Stimulated activated CD4-positive, alpha-beta T cell treated with anti-CD3 and anti-CD28 coated beads, Interleukin-4, amount 100 ng/mL, for 1 hour (primary cell): ENCODE measurements around the gene PTGDS.

Experiments used
- DNase-seq: peaks from one replicate; pipeline ENCODE4 v3.0.0-alpha.2; 2020

Gene PTGDS

DNA sequence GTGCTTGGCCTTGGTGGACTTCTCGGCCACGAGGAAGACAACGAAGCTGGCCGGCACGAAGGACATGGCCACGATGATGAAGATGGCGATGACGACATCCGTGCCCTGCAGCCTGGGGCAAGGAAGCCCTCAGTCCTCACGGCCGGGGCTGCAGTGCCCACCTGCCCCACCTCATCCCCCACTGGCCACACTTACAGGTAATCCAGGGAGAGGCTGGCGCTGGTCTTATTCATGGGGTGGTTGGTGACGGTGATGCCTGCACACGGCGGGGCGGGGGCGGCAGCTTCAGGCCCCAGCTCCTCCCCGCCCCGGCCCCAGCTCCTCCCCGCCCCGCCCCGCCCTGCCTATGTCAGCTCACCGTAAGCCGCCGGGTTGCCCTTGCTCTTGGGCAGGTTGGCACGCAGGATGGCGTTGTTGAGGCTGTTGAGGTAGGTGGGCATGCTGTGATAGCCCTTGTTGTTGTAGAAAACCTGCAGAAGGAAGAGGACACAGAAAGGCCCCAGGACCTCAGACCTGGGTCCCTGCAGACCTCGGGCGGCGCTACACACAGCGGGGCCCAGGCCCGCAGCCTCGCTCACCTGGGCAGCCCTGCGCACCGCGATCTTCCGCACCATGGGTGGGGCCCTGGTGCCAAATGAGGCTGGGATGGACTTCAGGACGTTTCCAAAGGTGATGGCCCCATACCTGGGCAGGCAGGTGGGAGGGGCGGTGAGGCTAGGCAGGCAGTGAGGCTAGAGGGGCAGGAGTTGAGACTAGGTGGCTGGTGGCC, 34.8 kb downstream of the PTGDS start:
- no peak for DNase-seq

GRCh38 chr9:137012694-137013570, 35.6 kb downstream of the PTGDS start:
- DNase-seq, result no peak

DNA sequence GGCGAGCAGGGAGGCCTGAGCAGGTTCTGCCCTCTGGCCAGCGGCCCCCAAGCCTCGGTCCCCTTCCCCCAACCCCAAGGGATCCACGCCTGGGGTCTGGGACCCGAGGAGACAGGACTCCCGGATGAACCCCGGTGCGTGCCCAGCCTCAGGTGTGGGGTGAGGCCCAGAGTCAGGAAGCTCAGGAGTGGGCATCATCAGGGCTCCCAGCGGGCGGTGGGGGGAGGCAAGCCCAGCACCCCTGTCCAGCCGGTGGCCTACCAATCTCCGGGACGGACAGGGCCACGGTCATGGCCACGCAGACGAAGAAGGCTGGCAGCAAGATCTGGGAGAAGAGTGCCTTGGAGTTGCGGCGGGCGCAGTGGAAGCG, 36.3 kb downstream of the PTGDS start:
- no peak for DNase-seq

DNA sequence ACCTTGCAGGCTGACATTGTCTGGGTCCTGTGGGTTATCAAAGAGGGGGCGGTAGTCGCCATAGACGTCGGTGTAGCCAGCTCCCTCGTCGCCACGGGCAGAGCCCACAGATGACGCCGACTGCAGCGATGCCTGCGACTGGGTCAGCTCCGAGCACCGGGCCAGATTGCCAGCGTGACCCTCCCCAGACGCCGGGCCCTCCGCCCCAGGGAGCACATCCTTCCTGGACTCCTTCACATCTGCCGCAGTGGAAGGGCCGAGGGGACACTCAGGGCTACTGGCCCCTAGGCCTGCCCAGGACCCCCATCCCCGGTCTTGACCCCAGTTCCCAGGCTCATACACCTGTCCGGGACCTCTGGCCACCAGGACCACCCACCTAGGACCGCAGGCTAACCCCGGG, 36.9 kb downstream of the PTGDS start:
- no peak for DNase-seq

DNA sequence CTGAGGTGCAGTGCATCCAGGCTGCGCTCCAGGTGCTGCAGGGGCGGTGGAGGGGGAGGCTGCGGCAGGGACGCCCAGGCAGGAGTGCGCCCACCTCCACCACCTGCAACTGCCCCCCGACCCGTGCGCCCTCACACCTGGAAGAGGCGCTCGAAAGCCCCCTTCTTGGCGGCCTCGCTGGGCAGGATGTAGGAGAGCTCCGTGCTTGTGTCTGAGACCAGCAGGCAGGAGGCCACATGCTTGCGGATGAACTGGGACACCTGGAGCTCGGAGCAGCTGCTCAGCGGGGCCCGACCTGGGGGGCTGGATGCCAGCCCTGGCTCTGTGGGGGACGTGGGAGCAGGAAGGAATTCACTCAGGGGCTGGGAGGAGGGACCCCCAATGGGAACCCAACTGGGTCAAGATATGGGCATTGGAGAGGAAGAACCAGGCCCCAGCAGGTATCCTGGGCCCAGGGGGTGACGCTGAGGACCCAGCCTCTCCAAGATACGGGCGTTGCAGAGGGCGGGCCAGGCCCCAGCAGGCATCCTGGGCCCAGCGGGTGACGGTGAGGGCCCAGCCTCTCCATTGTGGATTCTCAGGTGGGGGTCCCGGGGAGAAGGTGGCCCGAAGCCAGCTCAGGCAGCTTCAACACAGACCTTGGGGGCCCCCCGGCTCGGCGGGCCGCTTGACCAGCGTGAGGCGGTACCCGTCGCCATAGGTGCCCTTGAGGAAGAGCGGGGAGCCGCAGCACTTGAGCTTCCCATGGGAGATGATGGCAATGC, 37.7 kb downstream of the PTGDS start:
- no peak for DNase-seq

DNA sequence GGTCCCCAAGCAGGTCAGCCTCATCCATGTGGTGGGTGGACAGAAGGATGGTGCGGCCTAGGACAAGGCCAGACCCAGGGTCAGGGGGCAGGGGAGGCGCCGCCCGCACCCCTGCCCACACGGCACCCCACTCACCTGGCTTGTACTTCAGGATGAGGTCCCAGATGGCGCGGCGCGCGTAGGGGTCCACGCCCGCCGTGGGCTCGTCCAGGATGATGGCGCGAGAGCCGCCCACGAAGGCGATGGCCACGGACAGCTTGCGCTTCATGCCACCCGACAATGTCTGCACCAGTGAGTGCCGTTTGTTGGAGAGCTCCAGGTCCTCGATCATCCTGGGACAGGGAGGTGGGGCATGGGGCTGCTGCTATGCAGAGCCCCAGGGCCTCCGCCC, 38.2 kb downstream of the PTGDS start:
- no peak for DNase-seq

DNA sequence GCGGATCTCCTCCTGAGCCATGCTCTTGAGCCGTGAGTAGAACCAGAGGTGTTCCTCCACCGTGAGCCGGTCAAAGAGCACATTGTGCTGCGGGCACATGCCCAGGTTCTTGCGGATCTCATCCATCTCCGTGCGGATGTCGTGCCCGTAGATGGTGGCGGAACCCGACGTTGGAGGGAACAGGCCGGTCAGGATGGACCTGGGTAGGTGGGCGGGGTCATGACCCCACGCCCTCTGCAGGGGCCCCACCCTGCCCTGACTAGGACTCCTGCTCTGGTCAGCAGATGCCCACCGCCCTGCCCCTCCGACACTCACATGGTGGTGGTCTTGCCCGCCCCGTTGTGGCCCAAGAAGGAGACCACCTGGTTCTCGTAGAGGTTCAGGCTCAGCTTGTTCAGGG, 38.7 kb downstream of the PTGDS start:
- no peak for DNase-seq

GRCh38 chr9:137016436-137016835, 39.1 kb downstream of the PTGDS start:
- DNase-seq, result no peak

- DNase-seq, result no peak
Observed at GRCh38 chr9:137017071-137017470, 39.8 kb downstream of the PTGDS start.

DNA sequence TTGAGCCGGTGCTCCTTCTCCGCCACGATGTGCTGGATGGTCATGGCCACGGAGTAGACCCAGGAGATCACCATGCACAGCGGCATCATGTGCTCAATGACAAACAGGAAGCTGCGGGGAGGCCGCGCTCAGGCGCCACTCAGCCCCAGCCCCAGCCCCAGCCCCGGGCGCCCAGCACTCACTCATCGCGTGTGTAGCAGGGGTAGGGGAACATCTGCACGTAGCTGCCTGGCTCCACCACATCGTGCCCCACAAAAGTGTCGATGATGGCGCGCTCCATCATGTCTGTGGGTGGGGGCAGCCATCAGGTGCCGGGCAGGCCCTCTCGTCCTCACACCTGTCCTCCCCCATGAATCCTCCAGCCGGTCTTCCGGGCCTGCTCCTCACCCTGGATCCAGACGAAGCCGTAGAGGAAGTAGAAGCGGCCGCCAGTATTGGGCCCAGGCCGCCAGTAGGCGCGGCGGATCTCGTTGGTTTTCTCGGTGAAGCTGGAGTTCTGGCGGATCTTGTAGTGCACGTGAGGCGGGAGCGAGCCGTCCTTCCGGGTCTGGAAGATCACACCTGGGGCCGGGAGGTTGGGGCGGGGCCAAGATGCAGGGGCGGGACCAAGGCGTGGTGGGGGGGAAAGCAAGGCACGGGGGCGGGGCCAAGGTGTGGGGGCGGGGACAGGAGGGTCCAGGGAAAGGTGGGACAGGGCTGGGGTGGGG, 40.6 kb downstream of the PTGDS start:
- DNase-seq, result no peak

GRCh38 chr9:137018761-137019559, 41.7 kb downstream of the PTGDS start:
- no peak for DNase-seq

GRCh38 chr9:137019891-137020683, 42.8 kb downstream of the PTGDS start:
- no peak for DNase-seq

DNA sequence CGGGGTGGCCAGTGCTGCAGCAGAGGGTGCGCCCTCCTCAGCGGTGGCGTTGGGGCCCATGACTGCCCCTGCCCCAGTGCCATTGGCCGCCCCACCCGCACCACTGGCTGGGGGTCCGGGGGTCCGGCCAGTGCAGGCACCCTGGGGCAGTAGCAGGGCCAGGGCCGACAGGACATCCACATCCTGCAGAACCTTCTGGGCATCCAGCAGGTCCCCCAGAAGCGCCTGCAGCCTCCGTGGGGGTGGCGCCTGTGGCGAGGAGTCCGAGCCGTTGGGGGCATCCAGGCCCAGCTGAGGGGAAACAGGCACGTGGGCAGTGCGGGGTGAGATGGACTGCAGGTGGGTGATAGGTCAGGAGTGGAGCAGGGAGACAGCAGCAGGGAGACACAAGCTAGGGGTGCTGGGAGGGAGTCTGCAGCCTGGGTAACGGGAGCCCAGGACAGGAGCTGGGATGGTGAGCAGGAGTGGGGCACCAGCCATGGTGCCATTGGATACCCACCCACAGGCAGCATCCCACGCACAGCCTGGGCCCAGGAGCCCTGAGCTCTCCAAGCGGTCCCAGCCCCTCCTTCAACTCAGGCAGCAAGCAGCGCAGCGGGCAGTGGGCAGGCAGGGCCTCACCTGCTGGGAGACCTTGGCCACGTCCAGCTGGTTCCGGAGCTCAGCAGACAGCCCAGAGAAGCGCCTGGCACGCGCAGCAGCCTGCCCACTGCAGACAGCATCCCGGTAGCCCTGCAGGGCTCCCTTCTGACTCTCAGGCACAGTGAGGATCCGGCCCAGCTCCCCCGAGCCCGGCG, 43.7 kb downstream of the PTGDS start:
- no peak for DNase-seq

DNA sequence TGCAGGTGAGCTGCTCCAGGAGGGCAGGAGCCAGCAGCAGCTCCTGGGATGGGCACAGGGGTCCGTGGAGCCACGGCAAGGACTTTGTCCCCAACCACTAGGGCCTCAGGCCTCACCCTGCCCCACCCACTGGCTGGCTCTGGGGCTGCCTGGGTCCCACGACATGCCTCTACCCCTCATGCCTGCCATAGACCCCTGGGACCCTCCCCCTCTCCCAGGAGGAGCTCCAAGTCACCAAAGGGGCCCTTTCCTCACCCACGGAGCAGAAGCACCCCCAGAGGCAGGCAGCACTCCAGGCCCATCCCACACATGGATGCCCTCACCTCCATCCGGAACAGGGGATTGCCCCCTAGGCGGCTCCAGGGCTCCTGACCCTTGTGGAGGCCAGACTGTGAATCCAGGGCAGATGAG, 44.3 kb downstream of the PTGDS start:
- no peak for DNase-seq

- peak; percentile 74 for DNase-seq
Observed at GRCh38 chr9:137021979-137022661, 44.8 kb downstream of the PTGDS start.

- DNase-seq, result no peak
Observed at GRCh38 chr9:137022662-137023008, 45.3 kb downstream of the PTGDS start.

- no peak for DNase-seq
Observed at GRCh38 chr9:137023157-137023556, 45.9 kb downstream of the PTGDS start.

- DNase-seq, result no peak
Observed at GRCh38 chr9:137023583-137023991, 46.3 kb downstream of the PTGDS start.

- DNase-seq, result no peak
Observed at GRCh38 chr9:137025517-137025966, 48.2 kb downstream of the PTGDS start.

DNA sequence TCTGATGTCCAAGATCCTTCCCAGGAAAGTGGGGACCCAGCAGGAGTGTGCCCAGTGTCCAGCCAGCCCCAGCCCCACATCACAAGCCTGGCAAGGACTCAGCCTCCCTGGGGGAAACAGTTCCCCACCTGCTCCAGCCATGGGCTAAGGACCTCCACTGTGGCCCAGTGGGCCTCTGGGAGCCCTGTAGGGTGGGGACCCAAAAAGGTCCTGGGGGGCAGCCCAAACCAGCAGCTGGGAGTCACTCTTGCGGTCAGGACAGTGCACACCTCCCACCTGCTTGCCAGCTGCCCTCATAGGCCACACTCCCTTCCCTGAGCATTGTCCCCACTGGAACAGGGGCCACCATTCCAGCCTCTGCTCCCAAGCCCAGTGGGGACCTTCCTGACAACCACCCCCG, 49.1 kb downstream of the PTGDS start:
- DNase-seq, result no peak
